HEK293 (cell line): Measurements from ENCODE around the gene B3GNT9.

ENCODE experiments used
- CTCF ChIA-PET: fragments of 350-600 bp; formaldehyde crosslinking; extraction: SDS; loops from one replicate; lab custom pipeline; 2021; ENCODE audit warnings: antibody characterized with exemption; lab: Yijun Ruan, JAX
- POLR2A ChIA-PET: fragments of 300-600 bp; formaldehyde crosslinking; extraction: SDS; loops from one replicate; lab custom pipeline; 2020; ENCODE audit warnings: antibody characterized with exemption, inconsistent platforms; lab: Yijun Ruan, JAX
- H3K27ac ChIP-seq: fragments of 200-500 bp; sonication (Bioruptor generic); 2 replicates; pipeline ENCODE4 v1.5.1; 2014; ENCODE audit warnings: low read depth, low read length, control low read depth, inconsistent platforms; ENCODE audit errors: extremely low read depth
- H3K36me3 ChIP-seq, 2 experiments: fragments of 200-500 bp in 1 of 2; sonication (Bioruptor generic) in 1 of 2; 1 replicate in 1 of 2; 2 replicates in 1 of 2; pipeline ENCODE4 v1.5.1; 2014 to 2017; ENCODE audit warnings: inconsistent platforms in 2 of 2, low read length in 2 of 2; ENCODE audit not compliant: control insufficient read depth in 2 of 2, insufficient read depth in 1 of 2
- H3K4me1 ChIP-seq: fragments of 200-500 bp; sonication (Bioruptor generic); 2 replicates; pipeline ENCODE4 v1.5.1; 2014; ENCODE audit warnings: mild to moderate bottlenecking, low read length, inconsistent platforms; ENCODE audit not compliant: control insufficient read depth, insufficient read depth
- H3K4me3 ChIP-seq: 2 replicates; pipeline ENCODE4 v1.5.1; 2011; ENCODE audit warnings: low read depth, mild to moderate bottlenecking, control low read depth, low read length, moderate library complexity
- H3K9me3 ChIP-seq: fragments of 200-500 bp; sonication (Bioruptor generic); 2 replicates; pipeline ENCODE4 v1.5.1; 2014; ENCODE audit warnings: low read depth, low read length, inconsistent platforms; ENCODE audit not compliant: control insufficient read depth, insufficient read depth
- GFI1B ChIP-seq: fragments of 450-650 bp; formaldehyde crosslinking; IDR thresholded peaks from 2 replicates; pipeline ENCODE4 v1.5.1; 2016; ENCODE audit warnings: missing biosample characterization, missing genetic modification characterization
- HOXD13 ChIP-seq: sonication (generic); formaldehyde crosslinking; IDR thresholded peaks from 2 replicates; pipeline ENCODE4 v1.8.0; 2022; ENCODE audit warnings: missing genetic modification reagents, borderline replicate concordance
- PRDM10 ChIP-seq: fragments of 450-650 bp; formaldehyde crosslinking; IDR thresholded peaks from 2 replicates; pipeline ENCODE4 v1.5.1; 2016; ENCODE audit warnings: missing biosample characterization, missing genetic modification characterization
- PRDM6 ChIP-seq: fragments of 450-650 bp; formaldehyde crosslinking; IDR thresholded peaks from 2 replicates; pipeline ENCODE4 v1.5.1; 2017; ENCODE audit warnings: missing biosample characterization, missing genetic modification characterization
- REPIN1 ChIP-seq: fragments of 450-650 bp; formaldehyde crosslinking; IDR thresholded peaks from 2 replicates; pipeline ENCODE4 v1.5.1; 2017; ENCODE audit warnings: missing biosample characterization, missing genetic modification characterization, low read depth
- TRIM28 ChIP-seq: IDR thresholded peaks from 2 replicates; pipeline ENCODE4 v1.6.1; 2011; ENCODE audit warnings: low read length, control low read depth, borderline replicate concordance
- ZBTB17 ChIP-seq: fragments of 450-650 bp; formaldehyde crosslinking; IDR thresholded peaks from 2 replicates; pipeline ENCODE4 v1.5.1; 2016; ENCODE audit warnings: missing biosample characterization, missing genetic modification characterization
- ZBTB20 ChIP-seq: fragments of 450-650 bp; formaldehyde crosslinking; IDR thresholded peaks from 2 replicates; pipeline ENCODE4 v1.5.1; 2016; ENCODE audit warnings: missing biosample characterization, missing genetic modification characterization
- ZFP41 ChIP-seq: fragments of 450-650 bp; formaldehyde crosslinking; IDR thresholded peaks from 2 replicates; pipeline ENCODE4 v1.5.1; 2016; ENCODE audit warnings: missing biosample characterization, missing genetic modification characterization, borderline replicate concordance
- ZIC2 ChIP-seq: fragments of 450-650 bp; formaldehyde crosslinking; IDR thresholded peaks from 2 replicates; pipeline ENCODE4 v1.5.1; 2016; ENCODE audit warnings: missing biosample characterization, missing genetic modification characterization
- ZNF184 ChIP-seq: fragments of 450-650 bp; IDR thresholded peaks from 2 replicates; pipeline ENCODE4 v1.5.1; 2018; ENCODE audit warnings: missing biosample characterization, mild to moderate bottlenecking, missing genetic modification characterization
- ZNF23 ChIP-seq: fragments of 450-650 bp; formaldehyde crosslinking; IDR thresholded peaks from 2 replicates; pipeline ENCODE4 v1.5.1; 2016; ENCODE audit warnings: missing biosample characterization, missing genetic modification characterization, borderline replicate concordance
- ZNF248 ChIP-seq: fragments of 450-650 bp; formaldehyde crosslinking; IDR thresholded peaks from 2 replicates; pipeline ENCODE4 v1.5.1; 2017; ENCODE audit warnings: missing biosample characterization, missing genetic modification characterization
- ZNF335 ChIP-seq: fragments of 450-650 bp; formaldehyde crosslinking; conservative IDR thresholded peaks from 2 replicates; pipeline ENCODE4 v1.5.1; 2016; ENCODE audit warnings: missing biosample characterization, missing genetic modification characterization
- ZNF449 ChIP-seq: fragments of 450-650 bp; formaldehyde crosslinking; IDR thresholded peaks from 2 replicates; pipeline ENCODE4 v1.5.1; 2017; ENCODE audit warnings: missing biosample characterization, mild to moderate bottlenecking, missing genetic modification characterization, moderate library complexity
- ZNF600 ChIP-seq: fragments of 450-650 bp; formaldehyde crosslinking; IDR thresholded peaks from 2 replicates; pipeline ENCODE4 v1.5.1; 2016; ENCODE audit warnings: missing biosample characterization, missing genetic modification characterization
- ZNF626 ChIP-seq: fragments of 450-650 bp; sonication (Bioruptor Pico); formaldehyde crosslinking; IDR thresholded peaks from 2 replicates; pipeline ENCODE4 v1.5.1; 2018; ENCODE audit warnings: missing biosample characterization, missing genetic modification characterization, inconsistent platforms
- ZNF654 ChIP-seq: fragments of 450-650 bp; formaldehyde crosslinking; IDR thresholded peaks from 2 replicates; pipeline ENCODE4 v1.5.1; 2016; ENCODE audit warnings: low read depth, missing biosample characterization, missing genetic modification characterization
- ZNF658 ChIP-seq: fragments of 450-650 bp; formaldehyde crosslinking; IDR thresholded peaks from 2 replicates; pipeline ENCODE4; 2016; ENCODE audit warnings: missing biosample characterization, missing genetic modification characterization
- ZNF776 ChIP-seq: fragments of 450-650 bp; formaldehyde crosslinking; IDR thresholded peaks from 2 replicates; pipeline ENCODE4 v1.5.0; 2017; ENCODE audit warnings: missing biosample characterization, missing genetic modification characterization, borderline replicate concordance

Gene B3GNT9

GRCh38 chr16:67190041-67190440 is 39.2 kb upstream of the B3GNT9 start, which contains the start of gene EXOC3L1:
EXOC3L1 (minus strand) TSS chr16:67190136; CDS start chr16:67189676, 460 bp downstream.
- CTCF ChIA-PET, result interaction anchor here (0.7 to 1.2 kb wide), 2 partner anchors 35 to 174 kb away, joined by 5 to 6 read pairs; no protein-coding TSS in a partner anchor
- H3K9me3 ChIP-seq, result no peaks in the 10 kb centered on the region
- H3K27ac ChIP-seq, result no peak within 1 kb of the TSS
- H3K36me3 ChIP-seq, result peaks cover 4 to 23% of the 10 kb centered on the region in 2 experiments; a peak in 2 of 3 replicates
- no peak for TF ChIP-seq ZBTB20 (tag by site-specific recombination)
- no peak for TF ChIP-seq ZNF654 (tag by site-specific recombination)
- no peak for TF ChIP-seq ZNF626 (tag by site-specific recombination)
- no peak for TF ChIP-seq PRDM10
- TF ChIP-seq ZNF449 (tag by site-specific recombination), result no peak
- no peak for TF ChIP-seq ZNF23 (tag by site-specific recombination)
- no peak for TF ChIP-seq ZIC2 (tag by site-specific recombination)
- no peak for TF ChIP-seq GFI1B (tag by site-specific recombination)
- TF ChIP-seq ZNF658 (tag by site-specific recombination), result no peak
- no peak for TF ChIP-seq ZBTB17 (tag by site-specific recombination)
- no peak for TF ChIP-seq ZNF184 (tag by site-specific recombination)
- no peak for TF ChIP-seq HOXD13 (CRISPR knock-in tag)
- no peak for TF ChIP-seq ZNF335 (tag by site-specific recombination)
- H3K4me3 ChIP-seq, result no peak within 1 kb of the TSS
- POLR2A ChIA-PET, result interaction anchor here (0.6 kb wide), 1 partner anchor 57 kb away, joined by 4 read pairs; no protein-coding TSS in a partner anchor
- H3K4me1 ChIP-seq, result peaks cover 7% of the 10 kb centered on the region

DNA sequence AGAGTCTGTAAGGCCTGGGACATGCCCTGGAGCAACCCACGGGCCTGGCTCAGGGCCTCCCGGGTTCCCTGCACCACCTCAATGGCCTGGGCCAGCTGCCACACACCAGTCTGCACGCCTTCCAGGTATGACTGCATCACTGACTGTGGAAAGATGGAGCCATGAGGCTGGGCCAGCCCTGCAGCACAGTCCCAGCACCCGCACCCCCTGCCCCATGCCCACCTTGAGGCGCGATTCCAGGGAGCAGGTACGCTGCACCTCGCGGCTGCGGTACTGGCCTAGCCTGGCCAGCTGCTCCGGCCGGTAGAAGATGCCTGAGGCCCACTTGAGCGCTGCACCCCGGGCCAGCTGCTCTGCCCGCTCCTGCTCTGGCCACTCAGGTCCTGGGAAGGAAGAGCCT is 38.0 kb upstream of the B3GNT9 start:
- Histone ChIP-seq H3K36me3 (peaks cover 0 to 10% of the 10 kb centered on the region in 2 experiments; a peak in 2 of 3 replicates), H3K9me3 (no peaks in the 10 kb centered on the region), H3K27ac (no peak overlapping the region), H3K4me3 (no peak overlapping the region), H3K4me1 (peaks cover 7% of the 10 kb centered on the region)
- ChIA-PET CTCF (interaction anchor here (0.7 to 1.5 kb wide), 4 partner anchors 38 to 228 kb away, joined by 3 to 6 read pairs (median 4); partner anchors contain the start of genes CES3 and TMEM208), POLR2A (interaction anchor here (1.2 kb wide), 1 partner anchor 10 kb away, joined by 3 read pairs; the partner anchor contains the start of gene ELMO3)
- no peak for TF ChIP-seq ZFP41 (tag by site-specific recombination)
- no peak for TF ChIP-seq ZNF600 (tag by site-specific recombination)
- no peak for TF ChIP-seq REPIN1 (tag by site-specific recombination)
- TF ChIP-seq ZNF776, result no peak
- no peak for TF ChIP-seq TRIM28
- TF ChIP-seq ZBTB20 (tag by site-specific recombination), result no peak
- no peak for TF ChIP-seq ZNF248 (tag by site-specific recombination)
- TF ChIP-seq ZNF626 (tag by site-specific recombination), result no peak
- no peak for TF ChIP-seq PRDM6 (tag by site-specific recombination)
